GM23338 (cell line): ENCODE results near the gene TMEM214. TPM values are rescaled to one million over a fixed set of nuclear protein-coding genes. Genes with fewer than 3 reads are reported as not detected.
A peak's percentile ranks its signal among the peaks of the same experiment; 100 is the strongest.

Source experiments
- ATAC-seq: fragments of 200-7000 bp; cut with Tn5 transposase; 3 replicates; pipeline ENCODE4 v1.9.1; 2020
- DNase-seq: peaks from one replicate; pipeline ENCODE4 v3.0.0-alpha.2; 2015; ENCODE audit warnings: low spot score
- H2AFZ ChIP-seq: fragments of 200-600 bp; sonication (generic); 2 replicates; pipeline ENCODE4 v1.8.0; 2016; ENCODE audit warnings: antibody characterized with exemption, mild to moderate bottlenecking, moderate library complexity
- H3F3A ChIP-seq: fragments of 200-600 bp; sonication (generic); replicated peaks from 2 replicates; pipeline ENCODE4 v1.8.0; 2017; ENCODE audit warnings: antibody characterized with exemption, mixed run types, low read depth
- H3K27ac ChIP-seq: fragments of 200-600 bp; sonication (generic); 2 replicates; pipeline ENCODE4 v1.6.1; 2016; ENCODE audit warnings: low read depth
- H3K27me3 ChIP-seq: fragments of 200-600 bp; sonication (generic); 2 replicates; pipeline ENCODE4 v1.8.0; 2016; ENCODE audit warnings: mild to moderate bottlenecking, mixed run types, moderate library complexity; ENCODE audit not compliant: insufficient read depth
- H3K36me3 ChIP-seq: fragments of 200-600 bp; sonication (generic); 2 replicates; pipeline ENCODE4 v1.8.0; 2016; ENCODE audit warnings: mild to moderate bottlenecking; ENCODE audit not compliant: insufficient read depth
- H3K4me1 ChIP-seq: fragments of 200-600 bp; sonication (generic); 2 replicates; pipeline ENCODE4 v1.8.0; 2016; ENCODE audit warnings: mild to moderate bottlenecking, moderate library complexity; ENCODE audit not compliant: insufficient read depth
- H3K4me2 ChIP-seq: fragments of 200-600 bp; sonication (generic); 2 replicates; pipeline ENCODE4 v1.7.1; 2017; ENCODE audit warnings: mixed run types
- H3K4me3 ChIP-seq: fragments of 200-600 bp; sonication (generic); 2 replicates; pipeline ENCODE4 v1.6.1; 2016; ENCODE audit warnings: mixed run types
- H3K79me2 ChIP-seq: fragments of 200-600 bp; sonication (generic); replicated peaks from 2 replicates; pipeline ENCODE4 v1.8.0; 2017; ENCODE audit warnings: mild to moderate bottlenecking; ENCODE audit not compliant: insufficient read depth
- H3K9me2 ChIP-seq: fragments of 200-600 bp; sonication (generic); 2 replicates; pipeline ENCODE4 v1.8.0; 2017; ENCODE audit not compliant: insufficient read depth
- H4K20me1 ChIP-seq: fragments of 200-600 bp; sonication (generic); replicated peaks from 2 replicates; pipeline ENCODE4 v1.8.0; 2017; ENCODE audit warnings: mild to moderate bottlenecking; ENCODE audit not compliant: insufficient read depth
- H3K27ac Mint-ChIP-seq: 2 replicates; pipeline ENCODE4 v1.8.0; 2020; ENCODE audit warnings: inconsistent platforms, mild to moderate bottlenecking, moderate library complexity, mixed read lengths
- H3K27me3 Mint-ChIP-seq: 3 replicates; pipeline ENCODE4 v1.8.0; 2022; ENCODE audit warnings: low read depth, mild to moderate bottlenecking, moderate library complexity, mixed read lengths, inconsistent platforms; ENCODE audit not compliant: insufficient read depth, poor library complexity
- H3K36me3 Mint-ChIP-seq: 3 replicates; pipeline ENCODE4 v1.8.0; 2021; ENCODE audit warnings: low read depth, mild to moderate bottlenecking, inconsistent platforms, moderate library complexity, mixed read lengths
- H3K4me1 Mint-ChIP-seq: 3 replicates; pipeline ENCODE4 v1.8.0; 2020; ENCODE audit warnings: mild to moderate bottlenecking, inconsistent platforms, mixed read lengths
- H3K4me3 Mint-ChIP-seq: 3 replicates; pipeline ENCODE4 v1.8.0; 2021; ENCODE audit warnings: moderate library complexity, mild to moderate bottlenecking, inconsistent platforms, mixed read lengths
- H3K9me3 Mint-ChIP-seq: 3 replicates; pipeline ENCODE4 v1.8.0; 2020; ENCODE audit warnings: moderate library complexity, mild to moderate bottlenecking, inconsistent platforms, mixed read lengths
- ETS1 ChIP-seq: IDR thresholded peaks from 2 replicates; pipeline ENCODE4 v1.6.1; 2016; ENCODE audit warnings: antibody characterized with exemption
- EZH2 ChIP-seq: fragments of 200-600 bp; sonication (generic); IDR thresholded peaks from one replicate; pipeline ENCODE4 v1.8.0; 2017; ENCODE audit warnings: antibody characterized with exemption, mild to moderate bottlenecking, low read depth; ENCODE audit not compliant: unreplicated experiment
- POLR2AphosphoS5 ChIP-seq: IDR thresholded peaks from 2 replicates; pipeline ENCODE4 v1.6.1; 2016; ENCODE audit warnings: antibody characterized with exemption, low read depth
- STAT1 ChIP-seq: IDR thresholded peaks from one replicate; pipeline ENCODE4 v1.6.1; 2016; ENCODE audit warnings: antibody characterized with exemption; ENCODE audit not compliant: unreplicated experiment
- ZNF114 ChIP-seq: fragments of 250-450 bp; sonication (Bioruptor Pico); IDR thresholded peaks from 2 replicates; pipeline ENCODE4 v1.5.0; 2020; ENCODE audit warnings: mild to moderate bottlenecking, moderate library complexity
- ZNF331 ChIP-seq: fragments of 250-450 bp; sonication (Bioruptor Pico); IDR thresholded peaks from 2 replicates; pipeline ENCODE4 v1.5.0; 2020; ENCODE audit warnings: low read depth, mild to moderate bottlenecking, moderate library complexity
- polyA plus RNA-seq: library from polyadenylated mRNA; unstranded; fragments of >200 nt; fragmentation: Nextera tagmentation; extraction: Ambion mirVana; gene quantifications from 2 replicates; pipeline ENCODE4 v1.2.1, GENCODE V29; 2016
- total RNA-seq: library from RNA; depleted of rRNA; stranded (reverse); fragments of >200 nt; shearing (Covaris generic); gene quantifications from 2 replicates; pipeline ENCODE4 v1.2.3, GENCODE V29; 2014
- TF ChIP-seq, protein P1 (sequence below), 2 experiments: fragments of 200-600 bp in 1 of 2; sonication (generic) in 1 of 2; conservative IDR thresholded peaks; 2 replicates each; pipeline versions ENCODE4 v1.5.1 to v1.6.1; 2016 to 2017; ENCODE audit warnings: antibody characterized with exemption in 2 of 2, low read depth in 2 of 2, mild to moderate bottlenecking in 2 of 2, moderate library complexity in 1 of 2

TMEM214 gene
- total and polyA plus RNA-seq, 2 experiments from 2014 or later, result 18.4 to 36.5 TPM

DNA sequence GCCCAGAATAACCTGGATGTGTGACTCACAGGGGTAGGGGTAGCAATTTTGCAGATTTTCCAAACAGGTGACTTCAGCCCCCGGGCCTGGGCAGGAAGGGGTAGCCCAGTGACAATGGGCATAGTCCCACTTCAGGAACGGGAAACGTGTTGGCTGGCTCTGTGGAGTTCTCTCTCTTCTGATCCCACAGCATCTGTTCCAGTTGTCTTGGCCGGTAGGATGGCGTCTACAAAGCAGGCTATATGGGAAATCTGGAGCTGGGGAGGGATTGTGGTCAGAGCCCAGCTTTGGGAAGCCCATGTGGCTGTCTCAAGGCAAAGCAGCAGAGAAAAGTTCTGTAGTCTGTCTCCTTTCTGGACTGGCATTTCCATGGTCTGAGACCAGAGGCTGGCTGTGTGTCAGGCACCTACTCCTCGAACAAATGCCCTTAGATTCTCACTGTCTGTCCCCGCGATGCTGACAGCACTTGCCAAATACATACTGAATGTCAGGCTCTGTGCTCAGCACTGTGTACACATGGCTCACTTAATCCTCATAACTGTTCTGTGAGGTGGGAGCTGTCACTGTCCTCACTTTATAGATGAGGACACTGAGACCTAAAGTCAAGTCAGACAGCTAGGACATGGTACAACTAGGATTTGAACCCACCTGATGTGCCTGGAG lies 17.9 kb upstream of the TMEM214 start (continued):
- TF ChIP-seq ZNF331 (CRISPR knock-in tag) (no peak), STAT1 (no peak), EZH2 (no peak), ETS1 (no peak), POLR2AphosphoS5 (no peak)
- TF ChIP-seq, protein P1, sequence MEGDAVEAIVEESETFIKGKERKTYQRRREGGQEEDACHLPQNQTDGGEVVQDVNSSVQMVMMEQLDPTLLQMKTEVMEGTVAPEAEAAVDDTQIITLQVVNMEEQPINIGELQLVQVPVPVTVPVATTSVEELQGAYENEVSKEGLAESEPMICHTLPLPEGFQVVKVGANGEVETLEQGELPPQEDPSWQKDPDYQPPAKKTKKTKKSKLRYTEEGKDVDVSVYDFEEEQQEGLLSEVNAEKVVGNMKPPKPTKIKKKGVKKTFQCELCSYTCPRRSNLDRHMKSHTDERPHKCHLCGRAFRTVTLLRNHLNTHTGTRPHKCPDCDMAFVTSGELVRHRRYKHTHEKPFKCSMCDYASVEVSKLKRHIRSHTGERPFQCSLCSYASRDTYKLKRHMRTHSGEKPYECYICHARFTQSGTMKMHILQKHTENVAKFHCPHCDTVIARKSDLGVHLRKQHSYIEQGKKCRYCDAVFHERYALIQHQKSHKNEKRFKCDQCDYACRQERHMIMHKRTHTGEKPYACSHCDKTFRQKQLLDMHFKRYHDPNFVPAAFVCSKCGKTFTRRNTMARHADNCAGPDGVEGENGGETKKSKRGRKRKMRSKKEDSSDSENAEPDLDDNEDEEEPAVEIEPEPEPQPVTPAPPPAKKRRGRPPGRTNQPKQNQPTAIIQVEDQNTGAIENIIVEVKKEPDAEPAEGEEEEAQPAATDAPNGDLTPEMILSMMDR (conservative IDR thresholded peaks at IDR 0.05; ENCODE audit: low read depth in 2 of 2), result no peak

DNA sequence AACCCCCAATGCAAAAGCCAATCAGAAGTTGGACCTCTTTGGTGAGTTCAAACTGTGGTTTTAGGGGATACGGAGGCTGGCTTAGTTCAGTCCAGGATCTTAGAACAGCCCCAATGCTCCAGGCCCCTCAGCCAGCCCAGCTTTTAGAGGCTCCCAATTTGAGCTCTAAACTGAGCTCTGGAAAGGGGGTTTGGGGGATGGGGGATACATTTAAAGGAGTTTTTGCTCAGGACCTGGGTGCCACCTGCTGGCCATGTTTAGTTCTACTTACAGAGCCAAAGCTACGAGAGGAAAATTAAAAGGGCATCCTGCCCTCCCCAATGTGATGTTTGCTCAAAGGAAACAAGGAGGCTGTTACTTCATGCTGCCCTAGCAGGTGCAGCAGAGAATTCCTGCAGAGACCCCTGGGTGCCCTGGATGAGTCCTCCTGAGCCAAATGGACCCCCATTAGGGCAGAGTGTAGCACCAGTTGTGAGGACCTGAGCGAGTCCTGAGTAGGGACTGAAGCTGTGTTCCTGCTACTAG lies 15.9 kb upstream of the TMEM214 start:
- DNase-seq, result peak; percentile 97
- H3K4me1 Mint-ChIP-seq, result peaks cover 18% of the 10 kb centered on the region
- Histone ChIP-seq H2AFZ (no peak overlapping the region), H3F3A (no peaks in the 10 kb centered on the region), H3K79me2 (no peaks in the 10 kb centered on the region), H4K20me1 (no peaks in the 10 kb centered on the region; the same call in 1 of the 2 replicates), H3K27ac (no peak overlapping the region), H3K36me3 (no peaks in the 10 kb centered on the region), H3K9me2 (no peaks in the 10 kb centered on the region), H3K4me3 (no peak overlapping the region), H3K27me3 (no peaks in the 10 kb centered on the region), H3K4me2 (peak overlapping the region; percentile 49; the same call in 1 of the 2 replicates), H3K4me1 (peaks cover 12% of the 10 kb centered on the region)
- peaks cover 14% of the 10 kb centered on the region for H3K27me3 Mint-ChIP-seq
- H3K36me3 Mint-ChIP-seq, result peaks cover 28% of the 10 kb centered on the region
- H3K9me3 Mint-ChIP-seq, result peaks cover 28% of the 10 kb centered on the region
- TF ChIP-seq ZNF114 (CRISPR knock-in tag), result no peak
- TF ChIP-seq, protein P1 (conservative IDR thresholded peaks at IDR 0.05; ENCODE audit: low read depth in 2 of 2), result peak; percentile 78 to 89
- peak; percentile 94 for ATAC-seq
- no peak overlapping the region; the same call in 1 of the 2 replicates for H3K27ac Mint-ChIP-seq
- no peak overlapping the region for H3K4me3 Mint-ChIP-seq
